ENCODE measurements around the gene SERPINB7. TPM values are rescaled to one million over a fixed set of nuclear protein-coding genes. Genes with fewer than 3 reads are reported as not detected.
A peak's percentile ranks its signal among the peaks of the same experiment; 100 is the strongest.

SERPINB7 gene
- total and polyA plus RNA-seq, 10 donors: not detected

DNA sequence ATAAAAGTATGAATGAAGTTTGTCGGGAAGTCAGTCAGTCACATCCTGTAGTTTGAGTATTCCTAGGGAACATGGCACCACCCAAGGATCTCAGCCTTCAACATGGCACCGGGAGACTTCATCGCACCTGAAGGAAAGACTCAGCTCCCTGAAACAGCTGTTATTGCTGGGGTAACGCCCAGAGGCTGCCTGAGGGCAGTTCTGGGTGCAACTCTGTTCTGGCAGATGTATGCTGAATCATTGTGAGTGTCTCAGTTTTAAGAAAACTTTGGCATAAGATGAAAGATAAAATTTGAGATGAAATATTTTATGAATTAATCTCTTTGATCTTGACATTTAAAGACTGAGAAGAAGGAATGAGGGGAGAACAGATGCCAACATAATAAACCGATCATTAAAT, 62.4 kb downstream of the SERPINB7 start:
- H3K4me3 ChIP-seq: no peak overlapping the region
- DNase-seq: no peak
- H3K27me3 ChIP-seq (replicated peaks in 1 of 7): no peaks in the 10 kb centered on the region
- no peak overlapping the region for H3K27ac ChIP-seq
- H3K4me1 ChIP-seq: no peaks in the 10 kb centered on the region
- H3K9me3 ChIP-seq: no peaks in the 10 kb centered on the region
- WGBS, 5 donors: 69 to 87% (median 83%) methylated on average over 5 of the region's 5 CpGs
- H3K36me3 ChIP-seq: no peaks in the 10 kb centered on the region
- intact Hi-C loops (cut with DNase I; ENCODE audit: low total_unique reads): no loop called here
- TF ChIP-seq, protein P1, sequence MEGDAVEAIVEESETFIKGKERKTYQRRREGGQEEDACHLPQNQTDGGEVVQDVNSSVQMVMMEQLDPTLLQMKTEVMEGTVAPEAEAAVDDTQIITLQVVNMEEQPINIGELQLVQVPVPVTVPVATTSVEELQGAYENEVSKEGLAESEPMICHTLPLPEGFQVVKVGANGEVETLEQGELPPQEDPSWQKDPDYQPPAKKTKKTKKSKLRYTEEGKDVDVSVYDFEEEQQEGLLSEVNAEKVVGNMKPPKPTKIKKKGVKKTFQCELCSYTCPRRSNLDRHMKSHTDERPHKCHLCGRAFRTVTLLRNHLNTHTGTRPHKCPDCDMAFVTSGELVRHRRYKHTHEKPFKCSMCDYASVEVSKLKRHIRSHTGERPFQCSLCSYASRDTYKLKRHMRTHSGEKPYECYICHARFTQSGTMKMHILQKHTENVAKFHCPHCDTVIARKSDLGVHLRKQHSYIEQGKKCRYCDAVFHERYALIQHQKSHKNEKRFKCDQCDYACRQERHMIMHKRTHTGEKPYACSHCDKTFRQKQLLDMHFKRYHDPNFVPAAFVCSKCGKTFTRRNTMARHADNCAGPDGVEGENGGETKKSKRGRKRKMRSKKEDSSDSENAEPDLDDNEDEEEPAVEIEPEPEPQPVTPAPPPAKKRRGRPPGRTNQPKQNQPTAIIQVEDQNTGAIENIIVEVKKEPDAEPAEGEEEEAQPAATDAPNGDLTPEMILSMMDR (IDR thresholded peaks at IDR 0.05 in 8 of 11, conservative IDR thresholded peaks at IDR 0.05 in 3 of 11): no peak
- TF ChIP-seq POLR2AphosphoS5 (IDR thresholded peaks at IDR 0.05): no peak
- TF ChIP-seq POLR2A (IDR thresholded peaks at IDR 0.05): no peak

GRCh38 chr18:63843008-63843407, 67.8 kb downstream of the SERPINB7 start:
- no peak overlapping the region for H3K27ac ChIP-seq
- intact Hi-C loops (cut with DNase I; ENCODE audit: low total_unique reads): loop anchor here (10.0 kb wide), 1 partner anchor 328 kb away; no protein-coding TSS in a partner anchor
- 67 to 82% (median 77%) methylated on average over 7 of the region's 7 CpGs for WGBS, 5 donors
- H3K36me3 ChIP-seq: no peaks in the 10 kb centered on the region
- no peak for TF ChIP-seq POLR2AphosphoS5 (IDR thresholded peaks at IDR 0.05)
- TF ChIP-seq, protein P1 (IDR thresholded peaks at IDR 0.05 in 8 of 11, conservative IDR thresholded peaks at IDR 0.05 in 3 of 11): no peak
- no peak for TF ChIP-seq POLR2A (IDR thresholded peaks at IDR 0.05)
- H3K9me3 ChIP-seq: no peaks in the 10 kb centered on the region
- H3K4me1 ChIP-seq: no peaks in the 10 kb centered on the region
- H3K27me3 ChIP-seq (replicated peaks in 1 of 7): peaks cover 0 to 16% (median 0%) of the 10 kb centered on the region in 7 donors
- no peak overlapping the region for H3K4me3 ChIP-seq
- no peak for DNase-seq

- H3K4me1 ChIP-seq: no peaks in the 10 kb centered on the region
- no peak overlapping the region for H3K27ac ChIP-seq
- H3K4me3 ChIP-seq: no peak overlapping the region
- DNase-seq: no peak
- intact Hi-C loops (cut with DNase I; ENCODE audit: low total_unique reads): loop anchor here (10.0 kb wide), 1 partner anchor 329 kb away; no protein-coding TSS in a partner anchor
- no peaks in the 10 kb centered on the region for H3K36me3 ChIP-seq
- no peaks in the 10 kb centered on the region for H3K9me3 ChIP-seq
- WGBS, 5 donors: 9 to 16% (median 12%) methylated on average over 3 of the region's 3 CpGs
- peaks cover 0 to 16% (median 0%) of the 10 kb centered on the region in 7 donors for H3K27me3 ChIP-seq (replicated peaks in 1 of 7)
- TF ChIP-seq POLR2AphosphoS5 (IDR thresholded peaks at IDR 0.05) (no peak), POLR2A (IDR thresholded peaks at IDR 0.05) (no peak)
- TF ChIP-seq, protein P1 (IDR thresholded peaks at IDR 0.05 in 8 of 11, conservative IDR thresholded peaks at IDR 0.05 in 3 of 11): no peak
Measured at GRCh38 chr18:63844254-63844653, 69.0 kb downstream of the SERPINB7 start.

- H3K4me3 ChIP-seq: no peak overlapping the region
- peaks cover 0 to 13% (median 0%) of the 10 kb centered on the region in 7 donors for H3K27me3 ChIP-seq (replicated peaks in 1 of 7)
- TF ChIP-seq POLR2AphosphoS5 (IDR thresholded peaks at IDR 0.05) (no peak), POLR2A (IDR thresholded peaks at IDR 0.05) (no peak)
- TF ChIP-seq, protein P1 (IDR thresholded peaks at IDR 0.05 in 8 of 11, conservative IDR thresholded peaks at IDR 0.05 in 3 of 11): peak in 6 of 11 experiments; percentile 16 to 48 (median 26)
- no peaks in the 10 kb centered on the region for H3K36me3 ChIP-seq
- H3K4me1 ChIP-seq: no peaks in the 10 kb centered on the region
- intact Hi-C loops (cut with DNase I; ENCODE audit: low total_unique reads): loop anchor here (10.0 kb wide), 1 partner anchor 333 kb away; no protein-coding TSS in a partner anchor
- WGBS, 5 donors: 4 to 9% (median 5%) methylated on average over 2 of the region's 2 CpGs
- DNase-seq: no peak
- H3K27ac ChIP-seq: no peak overlapping the region
- H3K9me3 ChIP-seq: no peaks in the 10 kb centered on the region
Measured at GRCh38 chr18:63848159-63848558, 72.9 kb downstream of the SERPINB7 start.

Data from spleen (tissue), 11 donors.